Tibial nerve (tissue), 4 donors: ENCODE data around the gene RPP25L. TPM values are rescaled to one million over a fixed set of nuclear protein-coding genes. Genes with fewer than 3 reads are reported as not detected.

Experiments used
- DNase-seq, 2 donors: peaks; one replicate each; pipeline ENCODE4 v3.0.0-alpha.2; 2019; ENCODE audit warnings: low spot score in 2 of 2
- H3K27ac ChIP-seq, 4 donors: fragments of 200-600 bp; sonication (generic) in 3 of 4; one replicate each; pipeline ENCODE4 v1.5.1; 2017 to 2019; ENCODE audit warnings: mild to moderate bottlenecking in 1 of 4
- H3K27me3 ChIP-seq, 2 donors: fragments of 200-600 bp; sonication (generic) in 1 of 2; one replicate each; pipeline versions ENCODE4 v1.5.1 to v1.6.0; 2017 to 2019
- H3K36me3 ChIP-seq, 3 donors: fragments of 200-600 bp; sonication (generic); one replicate each; pipeline ENCODE4 v1.5.1; 2018 to 2019
- H3K4me1 ChIP-seq, 4 donors: fragments of 200-600 bp; sonication (generic) in 3 of 4; one replicate each; pipeline ENCODE4 v1.5.1; 2017 to 2019
- H3K4me3 ChIP-seq, 4 donors: fragments of 200-600 bp; sonication (generic) in 3 of 4; one replicate each; pipeline ENCODE4 v1.5.1; 2017 to 2019; ENCODE audit warnings: mild to moderate bottlenecking in 1 of 4, moderate library complexity in 1 of 4
- H3K9me3 ChIP-seq, 4 donors: fragments of 200-600 bp; sonication (generic) in 3 of 4; one replicate each; pipeline ENCODE4 v1.5.1; 2017 to 2019
- EP300 ChIP-seq, 2 donors: sonication (generic); formaldehyde crosslinking; IDR thresholded peaks; one replicate each; pipeline ENCODE4 v1.6.1; 2017; ENCODE audit warnings: antibody characterized with exemption in 2 of 2, mild to moderate bottlenecking in 1 of 2
- POLR2A ChIP-seq, 2 donors: fragments of 450-650 bp; IDR thresholded peaks; one replicate each; pipeline ENCODE4 v1.6.1; 2017; ENCODE audit warnings: antibody characterized with exemption in 2 of 2, mild to moderate bottlenecking in 2 of 2, moderate library complexity in 2 of 2
- WGBS, 2 donors: methylation state at CpG; one replicate each; pipeline ENCODE4 v1.1.5; 2018; 5-methylcytosine and 5-hydroxymethylcytosine counted together
- total RNA-seq, 4 donors: library from RNA; depleted of rRNA; stranded (reverse); fragments of >200 nt; gene quantifications; one replicate each; pipeline ENCODE4 v1.1.0, GENCODE V29; 2016
- TF ChIP-seq, protein P1 (sequence below), 5 experiments: fragments of 200-600 bp in 3 of 5; fragments of 450-650 bp in 2 of 5; sonication (generic) in 3 of 5; IDR thresholded peaks; one replicate each; pipeline ENCODE4 v1.5.1; 2016 to 2019; ENCODE audit warnings: antibody characterized with exemption in 5 of 5, mild to moderate bottlenecking in 3 of 5, moderate library complexity in 2 of 5

The RPP25L gene
- total RNA-seq, 4 donors from 2014 or later, result 31.4 to 45.9 (median 45.4) TPM

- peaks cover 0 to 64% (median 15%) of the 10 kb centered on the region in 4 donors for H3K4me1 ChIP-seq
- no peaks in the 10 kb centered on the region for H3K9me3 ChIP-seq
- H3K27me3 ChIP-seq, result peaks cover 0 to 15% of the 10 kb centered on the region in 2 donors
- peak in 1 of 2 donors; percentile 54 for DNase-seq
- 24 to 34% methylated on average over 3 of the region's 3 CpGs for WGBS, 2 donors
- no peak overlapping the region for H3K27ac ChIP-seq
- H3K36me3 ChIP-seq, result peaks cover 0 to 14% (median 0%) of the 10 kb centered on the region in 3 donors
- TF ChIP-seq EP300 (IDR thresholded peaks at IDR 0.05) (peak in 1 of 2 donors; percentile 27), POLR2A (IDR thresholded peaks at IDR 0.05) (no peak)
- TF ChIP-seq, protein P1, sequence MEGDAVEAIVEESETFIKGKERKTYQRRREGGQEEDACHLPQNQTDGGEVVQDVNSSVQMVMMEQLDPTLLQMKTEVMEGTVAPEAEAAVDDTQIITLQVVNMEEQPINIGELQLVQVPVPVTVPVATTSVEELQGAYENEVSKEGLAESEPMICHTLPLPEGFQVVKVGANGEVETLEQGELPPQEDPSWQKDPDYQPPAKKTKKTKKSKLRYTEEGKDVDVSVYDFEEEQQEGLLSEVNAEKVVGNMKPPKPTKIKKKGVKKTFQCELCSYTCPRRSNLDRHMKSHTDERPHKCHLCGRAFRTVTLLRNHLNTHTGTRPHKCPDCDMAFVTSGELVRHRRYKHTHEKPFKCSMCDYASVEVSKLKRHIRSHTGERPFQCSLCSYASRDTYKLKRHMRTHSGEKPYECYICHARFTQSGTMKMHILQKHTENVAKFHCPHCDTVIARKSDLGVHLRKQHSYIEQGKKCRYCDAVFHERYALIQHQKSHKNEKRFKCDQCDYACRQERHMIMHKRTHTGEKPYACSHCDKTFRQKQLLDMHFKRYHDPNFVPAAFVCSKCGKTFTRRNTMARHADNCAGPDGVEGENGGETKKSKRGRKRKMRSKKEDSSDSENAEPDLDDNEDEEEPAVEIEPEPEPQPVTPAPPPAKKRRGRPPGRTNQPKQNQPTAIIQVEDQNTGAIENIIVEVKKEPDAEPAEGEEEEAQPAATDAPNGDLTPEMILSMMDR (IDR thresholded peaks at IDR 0.05), result peak; percentile 77 to 83 (median 82)
- H3K4me3 ChIP-seq, result no peak overlapping the region
Observed at GRCh38 chr9:34633851-34634550, 22.1 kb upstream of the RPP25L start.

DNA sequence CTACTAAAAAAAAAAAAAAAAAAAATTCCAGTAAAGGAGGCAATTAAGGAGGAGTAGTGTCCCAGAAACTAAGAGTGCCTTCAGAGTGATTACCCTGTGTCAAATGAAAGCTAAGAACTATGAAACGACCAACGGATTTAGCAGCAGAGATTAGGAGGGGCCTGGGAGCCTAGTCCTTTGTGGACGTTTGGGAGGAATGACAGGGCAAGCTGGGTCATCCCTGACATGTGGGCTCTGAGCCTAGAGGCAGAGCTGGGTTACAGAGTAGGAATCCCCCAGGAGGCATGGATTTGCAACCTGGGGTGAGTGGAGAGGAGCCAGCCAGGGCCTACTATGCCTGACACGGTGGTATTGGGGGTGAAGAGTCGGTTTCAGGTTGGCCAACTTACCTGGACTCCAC is 21.3 kb upstream of the RPP25L start:
- no peak overlapping the region for H3K4me3 ChIP-seq
- TF ChIP-seq EP300 (IDR thresholded peaks at IDR 0.05) (no peak), POLR2A (IDR thresholded peaks at IDR 0.05) (no peak)
- TF ChIP-seq, protein P1 (IDR thresholded peaks at IDR 0.05), result no peak
- 40 to 46% methylated on average over 5 of the region's 5 CpGs for WGBS, 2 donors
- H3K4me1 ChIP-seq, result peaks cover 0 to 64% (median 19%) of the 10 kb centered on the region in 4 donors
- H3K27ac ChIP-seq, result no peak overlapping the region
- peaks cover 0 to 22% of the 10 kb centered on the region in 2 donors for H3K27me3 ChIP-seq
- no peak for DNase-seq
- H3K36me3 ChIP-seq, result peaks cover 0 to 14% (median 0%) of the 10 kb centered on the region in 3 donors
- H3K9me3 ChIP-seq, result no peaks in the 10 kb centered on the region

DNA sequence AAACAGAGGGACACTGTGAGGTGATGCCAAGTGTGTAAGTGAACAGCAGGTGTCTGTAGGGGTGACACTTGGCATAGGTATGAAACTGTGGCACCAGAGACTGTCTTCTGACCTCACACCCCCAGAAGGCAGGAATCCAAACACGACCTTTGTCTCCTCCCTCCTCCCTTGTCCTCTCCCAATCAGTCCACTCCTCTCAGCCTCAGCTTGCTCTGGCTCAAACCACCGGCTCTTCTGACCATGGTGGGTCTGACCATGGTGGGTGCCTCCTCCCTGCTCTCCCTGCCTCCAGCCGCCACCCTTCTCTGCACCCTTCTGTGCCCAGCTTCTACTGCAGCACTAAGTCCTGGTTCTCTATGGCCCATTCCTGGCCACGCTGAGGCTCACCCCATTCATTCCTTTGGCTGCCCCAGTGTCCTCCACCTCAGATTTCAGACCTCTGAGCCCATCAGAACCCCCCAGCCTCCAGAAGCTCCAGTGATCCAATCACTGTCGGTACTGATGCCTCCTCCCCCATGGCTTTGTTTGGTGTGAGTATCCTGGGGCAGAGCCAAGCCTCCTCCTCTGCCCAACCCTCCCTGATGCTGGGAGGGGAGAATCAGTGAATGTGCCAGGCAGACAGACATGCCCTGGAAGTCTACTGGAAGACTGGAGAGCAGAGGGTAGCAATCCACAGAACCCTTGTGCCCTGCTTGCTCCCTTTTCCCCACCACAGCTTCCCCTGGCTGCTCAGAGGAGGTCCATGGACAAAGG is 18.7 kb upstream of the RPP25L start:
- no peak for DNase-seq
- WGBS, 2 donors, result 21 to 29% methylated on average over 5 of the region's 5 CpGs
- Histone ChIP-seq H3K27ac (no peak overlapping the region), H3K27me3 (peaks cover 2 to 48% of the 10 kb centered on the region in 2 donors), H3K36me3 (peaks cover 0 to 12% (median 0%) of the 10 kb centered on the region in 3 donors), H3K4me1 (peaks cover 0 to 51% (median 10%) of the 10 kb centered on the region in 4 donors), H3K9me3 (no peaks in the 10 kb centered on the region), H3K4me3 (no peak overlapping the region)
- TF ChIP-seq POLR2A (IDR thresholded peaks at IDR 0.05) (no peak), EP300 (IDR thresholded peaks at IDR 0.05) (no peak)
- TF ChIP-seq, protein P1 (IDR thresholded peaks at IDR 0.05), result no peak

- DNase-seq, result no peak
- TF ChIP-seq POLR2A (IDR thresholded peaks at IDR 0.05) (no peak), EP300 (IDR thresholded peaks at IDR 0.05) (no peak)
- TF ChIP-seq, protein P1 (IDR thresholded peaks at IDR 0.05), result no peak
- H3K4me3 ChIP-seq, result no peak overlapping the region
- H3K27ac ChIP-seq, result no peak overlapping the region
- 23 to 40% methylated on average over 5 of the region's 5 CpGs for WGBS, 2 donors
- peaks cover 2 to 59% of the 10 kb centered on the region in 2 donors for H3K27me3 ChIP-seq
- peaks cover 0 to 50% (median 13%) of the 10 kb centered on the region in 4 donors for H3K4me1 ChIP-seq
- H3K9me3 ChIP-seq, result no peaks in the 10 kb centered on the region
- peaks cover 0 to under 1% (median 0%) of the 10 kb centered on the region in 3 donors for H3K36me3 ChIP-seq
Observed at GRCh38 chr9:34629491-34629808, 17.6 kb upstream of the RPP25L start.
